Parathyroid adenoma (tissue), 2 donors: ENCODE results near the gene RPS23.

Source experiments
- H2AFZ ChIP-seq: fragments of 300-600 bp; sonication (generic); one replicate; pipeline ENCODE4 v1.7.0; 2017; ENCODE audit warnings: antibody characterized with exemption, mild to moderate bottlenecking
- H3K27ac ChIP-seq: fragments of 300-600 bp; sonication (generic); one replicate; pipeline ENCODE4 v1.7.0; 2017
- H3K27me3 ChIP-seq: fragments of 300-600 bp; sonication (generic); one replicate; pipeline ENCODE4 v1.7.0; 2017; ENCODE audit warnings: low read length; ENCODE audit not compliant: control insufficient read depth, insufficient read depth
- H3K36me3 ChIP-seq: fragments of 300-600 bp; sonication (generic); one replicate; pipeline ENCODE4 v1.7.0; 2017; ENCODE audit warnings: low read length; ENCODE audit not compliant: control insufficient read depth, insufficient read depth
- H3K4me1 ChIP-seq: fragments of 300-600 bp; sonication (generic); one replicate; pipeline ENCODE4 v1.7.0; 2017; ENCODE audit warnings: control low read depth
- H3K4me2 ChIP-seq: fragments of 300-600 bp; sonication (generic); one replicate; pipeline ENCODE4 v1.7.0; 2017; ENCODE audit warnings: low read length
- H3K4me3 ChIP-seq: fragments of 300-600 bp; sonication (generic); one replicate; pipeline ENCODE4 v1.7.0; 2017; ENCODE audit warnings: low read depth, low read length
- H3K79me2 ChIP-seq: fragments of 300-600 bp; sonication (generic); one replicate; pipeline ENCODE4 v1.7.0; 2017; ENCODE audit warnings: control low read depth
- H3K9ac ChIP-seq: fragments of 300-600 bp; sonication (generic); one replicate; pipeline ENCODE4 v1.7.0; 2017; ENCODE audit warnings: mild to moderate bottlenecking
- H3K9me3 ChIP-seq: fragments of 300-600 bp; sonication (generic); one replicate; pipeline ENCODE4 v1.7.0; 2017; ENCODE audit warnings: low read length; ENCODE audit not compliant: control insufficient read depth
- CTCF ChIP-seq: fragments of 300-600 bp; sonication (generic); IDR thresholded peaks from one replicate; pipeline ENCODE4 v1.7.0; 2017; ENCODE audit warnings: antibody characterized with exemption, mild to moderate bottlenecking
- donor health status: primary hyperparathyroidism.

Gene RPS23

DNA sequence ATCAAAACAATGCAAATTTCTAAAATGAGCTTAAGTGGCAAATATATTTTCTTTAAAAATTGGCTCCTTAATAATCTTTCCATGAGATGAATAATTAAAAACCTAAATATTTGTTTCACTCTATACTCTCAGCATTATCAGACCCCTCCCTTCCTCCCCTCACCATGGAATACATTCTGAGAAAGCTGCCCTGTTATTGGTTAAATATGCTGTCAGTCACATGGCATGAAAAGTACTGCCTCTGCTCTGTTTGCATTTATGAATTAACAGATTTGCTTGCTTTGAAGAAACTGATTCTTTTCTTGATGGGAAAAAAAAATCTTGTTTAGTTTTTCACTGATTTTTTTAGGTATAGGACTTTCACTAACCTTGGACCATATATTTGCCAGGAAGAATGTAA lies 17.0 kb upstream of the RPS23 start:
- H3K9me3 ChIP-seq = no peaks in the 10 kb centered on the region
- no peaks in the 10 kb centered on the region for H3K27me3 ChIP-seq
- no peaks in the 10 kb centered on the region for H3K4me1 ChIP-seq
- H3K27ac ChIP-seq = no peak overlapping the region
- H3K4me3 ChIP-seq = no peak overlapping the region
- H3K79me2 ChIP-seq = no peaks in the 10 kb centered on the region
- no peaks in the 10 kb centered on the region for H3K36me3 ChIP-seq
- H3K4me2 ChIP-seq = no peak overlapping the region
- H3K9ac ChIP-seq = no peak overlapping the region
- TF ChIP-seq CTCF = no peak
- H2AFZ ChIP-seq = no peak overlapping the region

GRCh38 chr5:82291420-82291819 lies 13.3 kb upstream of the RPS23 start:
- Histone ChIP-seq H3K36me3 (no peaks in the 10 kb centered on the region), H3K9ac (no peak overlapping the region), H3K27ac (no peak overlapping the region), H3K79me2 (no peaks in the 10 kb centered on the region), H3K27me3 (no peaks in the 10 kb centered on the region), H3K4me2 (no peak overlapping the region), H3K9me3 (no peaks in the 10 kb centered on the region), H2AFZ (no peak overlapping the region), H3K4me1 (no peaks in the 10 kb centered on the region), H3K4me3 (no peak overlapping the region)
- no peak for TF ChIP-seq CTCF

DNA sequence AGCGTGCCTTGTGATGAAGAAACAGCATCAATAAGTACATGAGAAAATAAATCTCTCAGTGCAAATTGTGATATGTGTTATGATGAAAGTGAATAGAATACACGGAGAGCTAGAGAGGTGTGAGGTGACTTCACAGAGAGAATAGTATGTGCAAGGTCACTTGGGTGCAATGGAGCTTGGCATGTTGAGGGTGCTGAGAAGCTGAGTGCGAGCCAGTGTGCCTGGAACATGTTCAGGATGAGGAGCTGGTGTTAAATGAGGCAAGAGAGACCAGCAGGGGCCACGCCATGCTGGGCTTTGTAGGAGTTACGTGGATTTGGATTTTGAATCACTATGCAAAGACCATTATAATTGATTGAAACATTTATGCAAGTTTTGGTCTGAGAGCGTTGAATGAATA lies 12.8 kb upstream of the RPS23 start:
- H2AFZ ChIP-seq = no peak overlapping the region

DNA sequence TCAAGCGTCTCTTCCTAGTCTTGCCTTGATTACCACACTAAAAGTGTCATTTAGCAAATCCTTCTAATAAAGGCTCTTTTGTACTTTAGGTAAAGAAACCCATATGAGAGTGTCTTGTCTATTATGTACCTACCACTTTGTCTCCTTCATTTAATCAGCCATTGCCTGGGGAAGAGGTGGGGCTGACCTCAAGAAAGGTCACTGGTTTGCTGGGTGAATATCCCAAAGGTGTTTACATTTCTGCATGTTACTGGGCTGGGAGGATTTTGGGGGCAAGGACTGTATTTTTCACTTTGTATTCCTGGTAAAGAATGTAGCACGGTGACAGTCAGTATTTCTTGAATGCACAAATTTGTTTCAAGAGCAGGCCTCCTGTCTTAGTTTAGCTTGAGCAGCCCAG lies 11.9 kb upstream of the RPS23 start:
- Histone ChIP-seq H3K27me3 (no peaks in the 10 kb centered on the region), H3K79me2 (no peaks in the 10 kb centered on the region), H3K36me3 (no peaks in the 10 kb centered on the region), H3K4me3 (no peak overlapping the region), H3K9me3 (no peaks in the 10 kb centered on the region), H3K4me1 (no peaks in the 10 kb centered on the region), H3K9ac (no peak overlapping the region), H3K27ac (no peak overlapping the region), H3K4me2 (no peak overlapping the region), H2AFZ (no peak overlapping the region)
- TF ChIP-seq CTCF = no peak

More for the DNA sequence above, 12.8 kb upstream of the RPS23 start:
- Histone ChIP-seq H3K27me3 (no peaks in the 10 kb centered on the region), H3K4me3 (no peak overlapping the region), H3K9ac (no peak overlapping the region), H3K79me2 (no peaks in the 10 kb centered on the region), H3K4me1 (no peaks in the 10 kb centered on the region), H3K36me3 (no peaks in the 10 kb centered on the region), H3K9me3 (no peaks in the 10 kb centered on the region), H3K27ac (no peak overlapping the region), H3K4me2 (no peak overlapping the region)
- TF ChIP-seq CTCF = no peak

GRCh38 chr5:82287625-82288024 lies 9.5 kb upstream of the RPS23 start:
- no peak overlapping the region for H3K9ac ChIP-seq
- no peak overlapping the region for H3K4me2 ChIP-seq
- no peaks in the 10 kb centered on the region for H3K36me3 ChIP-seq
- H3K4me1 ChIP-seq = no peaks in the 10 kb centered on the region
- H2AFZ ChIP-seq = no peak overlapping the region
- H3K27me3 ChIP-seq = no peaks in the 10 kb centered on the region
- no peaks in the 10 kb centered on the region for H3K9me3 ChIP-seq
- no peaks in the 10 kb centered on the region for H3K79me2 ChIP-seq
- no peak overlapping the region for H3K27ac ChIP-seq
- no peak for TF ChIP-seq CTCF
- no peak overlapping the region for H3K4me3 ChIP-seq
